HG02981 (cell line): ENCODE measurements around the gene VIM.

ENCODE experiments used
- ATAC-seq: cut with Tn5 transposase; IDR thresholded peaks from one replicate; pipeline ENCODE4 v1.9.1; 2021; ENCODE audit warnings: mild to moderate bottlenecking, moderate library complexity; ENCODE audit not compliant: unreplicated experiment

The VIM gene

GRCh38 chr10:17209302-17209701 is 18.7 kb upstream of the VIM start:
- no peak for ATAC-seq

- no peak for ATAC-seq
Observed at GRCh38 chr10:17209881-17210280, 18.2 kb upstream of the VIM start.

- no peak for ATAC-seq
Observed at GRCh38 chr10:17210361-17210760, 17.7 kb upstream of the VIM start.

GRCh38 chr10:17212802-17213221 is 15.2 kb upstream of the VIM start:
- no peak for ATAC-seq

GRCh38 chr10:17213646-17214349 is 14.2 kb upstream of the VIM start:
- ATAC-seq: no peak

- ATAC-seq: no peak
Observed at GRCh38 chr10:17214526-17214925, 13.5 kb upstream of the VIM start.

- no peak for ATAC-seq
Observed at GRCh38 chr10:17214971-17215781, 12.9 kb upstream of the VIM start.

- no peak for ATAC-seq
Observed at GRCh38 chr10:17215782-17216122, 12.3 kb upstream of the VIM start.

GRCh38 chr10:17216217-17216900 is 11.7 kb upstream of the VIM start:
- ATAC-seq: peak; percentile 99

GRCh38 chr10:17216901-17217395 is 11.1 kb upstream of the VIM start:
- no peak for ATAC-seq

GRCh38 chr10:17217631-17218232 is 10.3 kb upstream of the VIM start:
- no peak for ATAC-seq

GRCh38 chr10:17219024-17219423 is 9.0 kb upstream of the VIM start:
- no peak for ATAC-seq

GRCh38 chr10:17220652-17221100 is 7.4 kb upstream of the VIM start:
- no peak for ATAC-seq

- no peak for ATAC-seq
Observed at GRCh38 chr10:17222329-17222728, 5.7 kb upstream of the VIM start.

GRCh38 chr10:17225808-17226207 is 2.2 kb upstream of the VIM start:
- ATAC-seq: no peak

- ATAC-seq: no peak
Observed at GRCh38 chr10:17226891-17227303, 1.1 kb upstream of the VIM start.

GRCh38 chr10:17227367-17228090 is 512 bp upstream of the VIM start:
- ATAC-seq: peak; percentile 19

GRCh38 chr10:17229016-17229716 is 1.1 kb downstream of the VIM start:
- ATAC-seq: peak; percentile 16

GRCh38 chr10:17229717-17229966 is 1.6 kb downstream of the VIM start:
- ATAC-seq: no peak
